AG04449 (cell line): ENCODE results near the gene ETV3L.

Experiments used
- CTCF ChIA-PET: fragments of 350-600 bp; formaldehyde crosslinking; extraction: SDS; loops from one replicate; lab custom pipeline; 2021; ENCODE audit warnings: antibody characterized with exemption; lab: Yijun Ruan, JAX
- POLR2A ChIA-PET: fragments of 400-600, 350-600 bp; formaldehyde crosslinking; extraction: SDS; loops from one replicate; lab custom pipeline; 2020; ENCODE audit warnings: antibody characterized with exemption, inconsistent platforms; lab: Yijun Ruan, JAX
- DNase-seq: peaks from one replicate; pipeline ENCODE4 v3.0.0-alpha.2; 2010; ENCODE audit warnings: low read depth, low spot score
- H3K4me3 ChIP-seq: 2 replicates; pipeline ENCODE4 v1.5.1; 2011; ENCODE audit warnings: low read depth, mild to moderate bottlenecking, control low read depth, low read length
- TF ChIP-seq, protein P1 (sequence below): IDR thresholded peaks from one replicate; pipeline ENCODE4 v1.5.1; 2011; ENCODE audit warnings: mild to moderate bottlenecking, moderate library complexity, low read length, control low read depth, inconsistent platforms; ENCODE audit not compliant: insufficient read depth; ENCODE audit errors: missing control alignments

ETV3L gene

GRCh38 chr1:157050836-157051235 is 48.8 kb downstream of the ETV3L start:
- POLR2A ChIA-PET, result no interaction called here

DNA sequence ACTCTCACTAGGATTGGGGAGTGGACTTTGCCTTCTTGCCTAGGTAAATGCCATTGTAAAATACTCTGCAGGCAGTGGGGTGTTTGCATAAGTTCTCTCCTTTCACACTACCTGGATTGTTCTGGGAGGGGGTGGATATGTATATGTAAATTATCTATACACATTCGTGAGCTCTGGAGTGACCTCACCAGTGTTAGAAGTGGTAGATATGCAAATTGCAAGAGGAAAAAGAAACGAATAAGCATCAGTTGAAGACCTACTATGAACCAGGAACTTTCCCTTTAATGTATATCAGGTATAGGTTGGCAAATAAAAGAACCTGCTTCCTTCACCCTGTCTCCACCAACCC is 52.6 kb downstream of the ETV3L start:
- POLR2A ChIA-PET, result no interaction called here
- TF ChIP-seq, protein P1, sequence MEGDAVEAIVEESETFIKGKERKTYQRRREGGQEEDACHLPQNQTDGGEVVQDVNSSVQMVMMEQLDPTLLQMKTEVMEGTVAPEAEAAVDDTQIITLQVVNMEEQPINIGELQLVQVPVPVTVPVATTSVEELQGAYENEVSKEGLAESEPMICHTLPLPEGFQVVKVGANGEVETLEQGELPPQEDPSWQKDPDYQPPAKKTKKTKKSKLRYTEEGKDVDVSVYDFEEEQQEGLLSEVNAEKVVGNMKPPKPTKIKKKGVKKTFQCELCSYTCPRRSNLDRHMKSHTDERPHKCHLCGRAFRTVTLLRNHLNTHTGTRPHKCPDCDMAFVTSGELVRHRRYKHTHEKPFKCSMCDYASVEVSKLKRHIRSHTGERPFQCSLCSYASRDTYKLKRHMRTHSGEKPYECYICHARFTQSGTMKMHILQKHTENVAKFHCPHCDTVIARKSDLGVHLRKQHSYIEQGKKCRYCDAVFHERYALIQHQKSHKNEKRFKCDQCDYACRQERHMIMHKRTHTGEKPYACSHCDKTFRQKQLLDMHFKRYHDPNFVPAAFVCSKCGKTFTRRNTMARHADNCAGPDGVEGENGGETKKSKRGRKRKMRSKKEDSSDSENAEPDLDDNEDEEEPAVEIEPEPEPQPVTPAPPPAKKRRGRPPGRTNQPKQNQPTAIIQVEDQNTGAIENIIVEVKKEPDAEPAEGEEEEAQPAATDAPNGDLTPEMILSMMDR, result no peak
- H3K4me3 ChIP-seq, result no peak overlapping the region
- no peak for DNase-seq
- CTCF ChIA-PET, result interaction anchor here (1.0 kb wide), 1 partner anchor 27 kb away, joined by 3 read pairs; no protein-coding TSS in a partner anchor

More at GRCh38 chr1:157050836-157051235, 48.8 kb downstream of the ETV3L start:
- DNase-seq, result no peak
- TF ChIP-seq, protein P1, result no peak
- no peak overlapping the region for H3K4me3 ChIP-seq
- CTCF ChIA-PET, result interaction anchor here (1.1 to 1.3 kb wide), 2 partner anchors 11 to 76 kb away, joined by 3 read pairs; no protein-coding TSS in a partner anchor

DNA sequence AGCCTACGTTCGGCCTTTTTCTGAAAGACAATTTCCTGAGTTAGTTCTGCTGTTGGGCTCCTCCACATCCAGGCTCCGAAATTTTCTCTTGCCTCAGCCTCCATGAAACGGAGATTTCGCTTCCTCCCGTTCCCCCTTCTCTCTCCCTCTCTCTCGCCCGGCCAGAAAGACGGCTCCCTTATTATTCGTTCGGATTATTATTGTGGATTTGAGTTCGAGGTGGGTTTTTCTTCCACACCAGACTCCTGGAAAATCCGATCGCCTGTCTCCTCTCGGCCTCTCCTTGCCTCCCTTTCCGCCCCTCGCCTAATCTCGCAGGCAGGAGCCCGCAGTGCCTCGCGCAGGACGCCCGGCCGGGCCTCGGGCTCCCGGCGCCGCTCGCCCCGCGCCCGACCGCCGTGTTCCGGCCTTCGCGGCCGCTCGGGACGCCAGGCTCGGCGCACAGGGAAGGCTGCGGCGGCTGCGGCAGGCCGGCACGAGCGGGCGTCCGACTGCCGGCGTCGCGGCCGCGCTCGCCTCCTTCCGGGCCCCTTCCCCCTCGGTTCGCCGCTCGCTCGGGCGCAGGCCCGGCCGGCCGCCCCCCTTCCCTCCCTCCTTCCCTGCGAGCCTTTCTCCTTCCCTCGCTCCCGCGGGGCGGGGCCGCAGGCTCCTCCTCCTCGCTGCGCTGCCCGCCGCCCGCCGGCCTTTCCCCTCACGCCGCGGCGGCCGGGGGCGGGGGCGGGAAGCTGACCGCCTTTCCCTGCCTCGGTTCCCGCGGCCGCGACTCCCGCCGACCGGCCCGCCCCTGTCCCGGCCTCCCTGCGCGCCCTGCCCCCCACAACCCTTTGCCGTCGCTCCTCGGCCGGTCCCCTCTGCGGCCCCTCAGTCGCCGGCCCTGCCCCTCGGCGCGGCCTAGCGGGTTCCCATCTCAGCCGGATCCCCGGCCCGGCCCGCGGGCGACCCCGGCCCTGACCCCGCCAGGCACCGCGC is 54.1 kb downstream of the ETV3L start, which contains the start of gene ARHGEF11:
Gene ARHGEF11, minus strand, starts transcription at position 493 of the 969 bp plus-strand sequence. CDS start 1,412 bp downstream, outside the sequence.
- H3K4me3 ChIP-seq, result peak within 1 kb of the TSS; percentile 70
- DNase-seq, result peak; percentile 21
- ChIA-PET POLR2A (no interaction called here), CTCF (no interaction called here)
- TF ChIP-seq, protein P1, result no peak

DNA sequence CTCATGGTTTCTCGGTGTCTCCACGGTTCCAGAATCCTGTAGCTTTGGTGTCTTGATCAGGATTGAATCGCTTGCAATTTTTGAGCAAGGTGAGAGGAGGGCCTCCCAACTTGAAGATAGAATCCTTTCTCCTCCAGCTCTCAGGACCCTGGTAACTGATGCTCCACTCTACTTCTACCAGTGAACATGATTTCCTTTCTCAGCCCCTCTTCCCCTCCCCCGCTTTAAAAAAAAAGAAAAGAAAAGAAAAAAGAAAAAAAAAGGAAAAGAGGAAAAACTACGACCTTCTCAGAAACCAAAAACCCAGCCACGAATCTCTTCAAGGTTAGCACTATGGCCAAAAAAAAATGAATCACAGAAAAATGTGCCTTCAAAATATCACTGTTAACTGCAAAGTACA is 55.3 kb downstream of the ETV3L start:
- peak overlapping the region; percentile 70 for H3K4me3 ChIP-seq
- DNase-seq, result no peak
- TF ChIP-seq, protein P1, result no peak
- CTCF ChIA-PET, result interaction anchor here (0.7 to 1.6 kb wide), 4 partner anchors 12 to 45 kb away, joined by 3 to 6 read pairs (median 4); no protein-coding TSS in a partner anchor
- POLR2A ChIA-PET, result no interaction called here

GRCh38 chr1:157043685-157044084 is 55.9 kb downstream of the ETV3L start:
- CTCF ChIA-PET, result interaction anchor here (0.7 to 1.6 kb wide), 4 partner anchors 12 to 46 kb away, joined by 3 to 6 read pairs (median 4); no protein-coding TSS in a partner anchor
- no peak for DNase-seq
- H3K4me3 ChIP-seq, result peak overlapping the region; percentile 70
- TF ChIP-seq, protein P1, result no peak
- POLR2A ChIA-PET, result no interaction called here

DNA sequence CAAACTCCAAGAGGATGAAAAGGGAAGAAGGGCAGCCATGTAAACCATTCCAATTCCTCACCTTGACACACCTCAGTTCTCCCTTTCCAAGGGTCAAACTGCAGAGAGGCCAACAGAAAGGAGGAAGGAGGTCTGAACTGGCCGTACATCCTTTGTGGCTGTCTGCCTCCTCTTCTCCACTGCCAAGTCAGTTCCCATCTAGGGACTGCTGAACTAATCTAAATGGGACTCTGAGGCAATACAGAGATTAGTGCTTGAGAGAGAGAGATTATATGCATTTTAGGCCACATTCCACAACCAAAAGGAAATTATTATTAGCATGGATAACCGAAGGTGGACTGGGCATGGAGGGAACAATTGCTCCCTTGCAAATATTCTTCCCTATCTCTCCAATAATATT is 56.8 kb downstream of the ETV3L start:
- DNase-seq, result no peak
- TF ChIP-seq, protein P1, result no peak
- ChIA-PET POLR2A (no interaction called here), CTCF (interaction anchor here (1.3 kb wide), 1 partner anchor 32 kb away, joined by 5 read pairs; no protein-coding TSS in a partner anchor)
- peak overlapping the region; percentile 70 for H3K4me3 ChIP-seq
